Stimulated activated CD8-positive, alpha-beta memory T cell treated with anti-CD3 and anti-CD28 coated beads, Interleukin-2, amount 100 ng/mL, for 1 hour (primary cell): ENCODE data around the gene CHST4.
"Not testable (repeated sequence)": the region's sequence is repeated elsewhere in the genome, so short reads cannot be mapped to it uniquely, and the experiment has no call there.

Experiments
- DNase-seq, 2 donors: peaks; one replicate each; pipeline ENCODE4 v3.0.0-alpha.2; 2020; ENCODE audit warnings: low read depth in 2 of 2

Gene CHST4

DNA sequence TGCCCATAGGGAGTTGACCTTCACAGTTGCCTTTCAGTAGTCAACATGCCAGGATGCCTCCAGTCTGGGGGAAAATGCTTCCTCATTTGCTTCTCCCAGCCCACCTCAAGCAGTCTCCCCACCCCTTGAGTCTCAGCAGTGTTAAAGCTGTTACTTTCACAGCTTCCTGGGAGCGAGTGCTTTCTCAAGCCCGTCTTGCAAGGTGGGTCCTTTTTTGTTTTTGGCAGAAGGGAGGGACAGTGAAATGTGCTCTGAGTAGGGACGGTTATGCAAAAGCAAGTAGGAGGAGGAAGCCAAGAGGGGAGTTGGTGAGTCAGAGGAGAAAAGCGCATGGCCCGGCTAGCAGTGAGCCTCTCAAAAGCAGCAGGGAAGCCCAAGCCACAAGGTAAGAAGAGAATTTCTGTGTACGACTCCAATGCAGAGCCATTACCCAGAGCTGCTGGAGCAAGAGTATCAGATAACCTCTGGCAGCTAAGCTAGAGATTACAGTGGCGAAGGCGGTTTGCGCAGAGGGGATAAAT is at the start of gene CHST4:
CHST4 (plus strand) TSS at position 316 of the 521 bp plus-strand sequence. CDS start 10,252 bp downstream, outside the sequence.
- DNase-seq, result no peak

DNA sequence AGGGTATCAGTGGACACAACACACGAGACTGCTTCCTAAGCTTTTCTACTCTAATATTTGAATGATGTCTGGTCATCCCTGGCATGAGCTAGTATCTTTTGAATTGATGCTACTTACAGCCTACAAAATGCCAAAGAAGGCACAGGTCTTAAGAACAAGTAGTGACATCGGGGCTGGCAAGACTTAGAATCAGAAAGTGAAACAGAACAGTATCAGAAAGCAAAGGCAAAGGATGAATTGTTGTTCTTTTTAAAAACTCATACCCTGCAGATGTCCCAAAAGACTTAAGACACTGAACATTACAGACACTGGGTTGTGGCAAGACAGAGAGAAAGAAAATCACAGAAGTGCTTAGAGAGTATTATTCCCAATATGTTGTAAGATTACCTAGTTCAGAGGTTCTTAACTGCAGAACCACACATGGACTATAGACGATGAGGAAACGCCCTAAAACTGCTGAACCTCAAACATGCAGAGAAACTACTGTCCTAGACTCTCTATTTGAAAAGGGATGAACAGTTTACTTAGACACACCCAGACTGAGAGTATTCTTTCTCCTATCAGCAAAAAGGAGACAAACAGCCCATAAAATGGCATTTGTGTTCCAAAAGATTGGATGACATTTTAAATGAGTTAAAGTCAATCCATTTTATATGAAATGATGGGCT is 49.6 kb upstream of the CHST4 start:
- DNase-seq, result no peak

DNA sequence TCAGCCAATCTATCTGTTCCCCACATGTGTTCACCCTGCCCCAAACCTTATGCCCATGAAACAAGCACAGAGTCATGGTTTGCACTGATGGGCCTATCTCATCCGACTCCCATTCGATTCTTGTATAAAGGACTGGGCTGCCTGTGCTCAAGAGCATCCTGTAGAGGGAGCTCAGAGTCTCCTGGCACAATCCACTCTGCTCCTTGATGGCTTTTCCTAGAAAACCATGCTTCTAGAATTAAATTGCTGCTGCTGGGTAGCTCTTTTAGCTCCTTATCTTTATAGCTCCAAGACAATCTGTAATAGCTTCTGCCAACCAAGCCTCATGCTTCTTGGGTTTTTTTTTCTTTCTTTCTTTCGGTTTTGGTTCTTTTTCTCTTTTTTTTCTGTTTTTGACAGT is 46.8 kb upstream of the CHST4 start:
- DNase-seq, result no peak

DNA sequence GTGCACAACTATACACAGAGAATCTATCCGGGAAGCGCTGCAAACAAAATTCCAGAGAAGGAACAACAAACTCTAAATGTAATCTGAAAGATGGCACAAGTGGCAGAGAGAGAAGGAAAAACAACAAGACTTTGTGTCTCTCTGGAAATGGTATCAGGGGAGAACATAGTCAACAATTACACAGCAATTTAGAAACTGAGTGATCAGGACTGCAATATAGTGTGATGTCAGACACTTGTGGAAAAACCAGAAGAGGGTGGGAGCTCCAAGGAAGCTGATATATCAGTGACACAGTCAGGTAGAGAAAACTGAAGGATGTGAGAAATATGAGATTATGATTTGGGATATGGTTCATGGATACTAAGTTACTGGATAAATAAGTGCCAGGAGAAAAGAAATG is 45.3 kb upstream of the CHST4 start:
- DNase-seq, result no peak

DNA sequence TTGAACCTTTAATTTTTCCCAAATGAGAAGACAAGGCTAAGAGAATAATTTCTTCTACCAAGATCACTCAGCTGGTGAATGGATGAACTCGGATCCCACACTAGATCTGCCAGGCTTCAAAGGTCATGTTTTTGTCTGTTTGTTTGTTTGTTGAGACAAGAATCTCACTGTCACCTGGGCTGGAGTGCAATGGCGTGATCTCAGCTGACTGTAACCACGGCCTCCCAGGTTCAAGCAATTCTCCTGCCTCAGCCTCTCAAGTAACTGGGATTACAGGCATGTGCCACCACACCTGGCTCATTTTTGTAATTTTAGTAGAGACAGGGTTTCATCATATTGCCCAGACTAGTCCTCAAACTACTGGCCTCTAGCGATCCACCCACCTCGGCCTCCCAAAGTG is 43.7 kb upstream of the CHST4 start:
- no peak for DNase-seq

DNA sequence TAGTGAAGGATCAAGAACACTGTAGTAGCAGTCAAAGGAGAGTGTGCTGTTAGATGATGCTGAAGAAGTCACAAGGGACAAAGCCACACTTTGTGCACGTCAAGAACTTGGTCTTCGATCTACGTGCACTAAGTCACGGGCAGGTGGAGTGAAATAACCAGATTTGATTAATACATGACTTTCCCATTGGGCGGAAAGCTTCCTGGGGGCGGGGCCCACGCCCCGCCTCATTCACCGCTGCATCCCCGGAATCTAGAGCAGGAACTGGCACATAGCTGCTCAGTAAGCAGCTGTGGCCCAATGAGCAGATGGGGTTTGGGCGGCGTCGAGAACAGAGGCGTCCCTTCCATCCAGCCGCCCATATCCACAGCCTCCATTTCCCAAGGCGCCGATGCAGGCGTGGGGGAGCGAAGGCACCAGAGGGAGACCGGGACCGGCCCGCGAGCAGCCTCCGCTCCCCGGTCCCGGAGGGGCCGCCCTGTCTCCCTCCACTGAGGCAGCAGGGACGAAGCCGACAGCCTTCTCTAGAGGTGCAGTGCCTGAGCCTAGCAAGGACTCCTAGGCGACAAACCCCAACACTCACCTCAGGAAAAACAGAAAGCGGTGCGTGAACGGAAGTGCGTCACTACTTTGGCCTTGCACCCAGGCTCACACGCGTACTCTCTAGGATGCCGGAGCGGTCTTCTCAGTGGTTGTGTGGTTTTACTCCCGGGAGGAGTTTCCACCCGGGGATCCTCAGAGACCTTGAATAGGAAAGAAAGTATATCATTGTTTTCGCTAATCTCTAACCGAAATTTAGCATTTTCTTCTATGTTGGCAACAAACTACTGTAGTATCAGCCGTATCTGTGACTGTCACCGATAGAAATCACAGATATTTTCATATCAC is 42.0 kb upstream of the CHST4 start:
- peak; percentile 53 to 59 for DNase-seq

DNA sequence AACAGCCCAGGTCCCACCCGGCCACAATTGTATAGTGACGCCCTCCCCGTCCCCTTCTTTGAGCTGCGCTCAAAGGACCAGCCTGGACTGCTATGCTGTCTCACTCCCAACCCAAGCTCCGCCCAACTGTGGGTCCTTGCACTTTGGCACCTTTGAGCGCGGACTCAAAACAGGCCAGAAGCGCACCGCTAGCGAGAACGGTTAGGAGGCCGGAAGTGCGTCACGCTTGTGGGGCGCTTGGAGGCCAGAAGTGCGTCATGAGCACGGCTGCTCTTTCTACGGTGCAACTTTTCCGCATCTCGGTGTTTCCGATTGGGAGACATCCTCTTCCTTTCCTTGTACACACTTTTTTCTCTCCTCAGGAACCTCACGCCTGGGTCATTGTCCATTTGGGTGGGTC is 37.1 kb upstream of the CHST4 start, which contains the start of gene ZNF19:
ZNF19 (minus strand) TSS at position 203 of the 400 bp plus-strand sequence. CDS start 7,210 bp downstream, outside the sequence.
- no peak for DNase-seq

DNA sequence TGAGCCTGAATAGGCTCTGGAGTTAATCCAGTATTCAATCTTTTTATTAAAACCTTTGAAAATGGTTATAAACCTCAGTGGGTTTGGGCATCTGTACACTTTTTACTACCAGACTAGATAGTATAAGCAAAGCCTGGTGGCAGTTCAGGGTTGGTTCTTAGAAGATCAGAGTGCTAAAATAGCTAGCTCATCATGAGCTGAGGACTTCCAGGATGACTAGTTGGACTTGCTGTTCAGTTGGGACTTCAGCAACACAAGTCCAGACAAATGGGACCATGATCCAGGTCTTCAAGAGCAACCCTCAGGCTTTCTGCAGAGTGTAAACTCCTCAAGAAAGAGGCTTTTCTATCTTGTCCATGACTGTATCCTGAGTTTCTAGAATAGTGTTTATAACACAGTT is 35.9 kb upstream of the CHST4 start:
- DNase-seq, result no peak

DNA sequence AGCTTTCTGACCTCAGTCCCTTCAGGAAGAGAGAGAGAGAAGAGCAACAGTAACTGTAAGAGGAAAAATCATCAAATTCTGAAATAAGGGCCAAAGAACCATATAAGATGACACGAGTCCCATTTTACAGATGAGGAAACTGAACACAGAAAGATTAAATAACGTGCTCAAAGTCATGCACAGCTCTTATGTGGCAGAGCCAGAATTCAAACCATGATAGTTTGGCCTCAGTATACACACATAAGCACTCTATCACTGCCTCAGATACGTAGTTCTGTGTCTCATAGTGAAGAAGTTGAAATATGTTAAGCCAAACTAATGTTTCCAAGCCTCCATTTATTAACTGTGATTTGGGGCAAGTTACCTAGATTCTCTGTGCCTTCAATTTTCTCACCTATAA is 35.2 kb upstream of the CHST4 start:
- no peak for DNase-seq

DNA sequence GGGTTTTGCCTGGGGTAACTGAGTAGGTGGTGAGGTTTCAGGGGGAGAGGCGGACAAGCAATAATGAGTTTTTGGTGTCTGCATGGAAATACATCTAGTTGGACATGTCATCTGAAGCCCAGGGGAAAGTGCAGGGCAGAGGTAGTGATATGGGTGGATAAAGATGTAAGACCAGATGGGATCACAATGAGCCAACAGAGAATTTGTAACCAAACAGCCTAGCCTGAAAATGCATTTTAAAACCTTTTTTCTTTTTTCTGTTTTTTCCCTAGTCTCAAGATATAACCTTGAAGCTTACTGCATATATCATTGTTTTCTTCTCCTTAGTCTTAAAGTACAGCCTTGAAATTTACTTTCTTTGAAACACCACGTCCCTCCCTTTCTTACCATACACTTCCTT is 33.4 kb upstream of the CHST4 start:
- no peak for DNase-seq

DNA sequence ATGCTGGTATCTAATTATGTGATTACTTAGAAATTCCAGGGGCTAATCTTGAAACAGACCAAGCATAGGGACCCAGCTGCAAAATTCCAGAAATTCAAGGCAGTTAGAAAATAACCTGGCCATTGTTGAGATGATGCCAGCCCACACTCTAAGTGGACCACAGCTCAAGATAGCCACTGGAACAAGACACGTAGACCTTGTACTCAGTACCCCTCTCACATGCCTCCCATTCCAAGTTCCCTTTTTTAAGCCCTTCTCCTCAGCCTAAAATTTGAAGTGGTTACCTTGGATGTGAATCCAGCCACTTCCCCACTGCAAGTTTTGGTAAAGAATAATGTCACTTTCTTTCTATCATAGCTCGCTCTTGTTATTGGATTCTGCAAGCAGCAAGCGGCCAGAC is 33.0 kb upstream of the CHST4 start:
- DNase-seq, result no peak

DNA sequence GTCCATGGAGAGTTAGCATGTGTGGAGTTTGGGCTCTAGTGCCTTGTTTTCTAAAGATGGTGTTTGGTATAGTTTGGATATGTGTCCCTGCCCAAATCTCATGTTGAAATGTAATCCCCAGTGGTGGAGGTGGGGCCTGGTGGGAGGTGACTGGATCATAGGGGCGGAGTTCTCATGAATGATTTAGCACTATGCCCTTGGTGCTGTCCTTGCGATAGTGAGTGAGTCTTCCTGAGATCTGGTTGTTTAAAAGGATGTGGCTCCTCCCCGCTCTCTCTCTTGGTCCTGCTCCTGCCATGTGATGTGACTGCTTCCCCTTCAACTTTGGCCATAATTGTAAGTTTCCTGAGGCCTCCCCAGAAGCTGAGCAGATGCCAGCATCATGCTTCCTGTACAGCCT is 28.2 kb upstream of the CHST4 start:
- DNase-seq, result no peak

DNA sequence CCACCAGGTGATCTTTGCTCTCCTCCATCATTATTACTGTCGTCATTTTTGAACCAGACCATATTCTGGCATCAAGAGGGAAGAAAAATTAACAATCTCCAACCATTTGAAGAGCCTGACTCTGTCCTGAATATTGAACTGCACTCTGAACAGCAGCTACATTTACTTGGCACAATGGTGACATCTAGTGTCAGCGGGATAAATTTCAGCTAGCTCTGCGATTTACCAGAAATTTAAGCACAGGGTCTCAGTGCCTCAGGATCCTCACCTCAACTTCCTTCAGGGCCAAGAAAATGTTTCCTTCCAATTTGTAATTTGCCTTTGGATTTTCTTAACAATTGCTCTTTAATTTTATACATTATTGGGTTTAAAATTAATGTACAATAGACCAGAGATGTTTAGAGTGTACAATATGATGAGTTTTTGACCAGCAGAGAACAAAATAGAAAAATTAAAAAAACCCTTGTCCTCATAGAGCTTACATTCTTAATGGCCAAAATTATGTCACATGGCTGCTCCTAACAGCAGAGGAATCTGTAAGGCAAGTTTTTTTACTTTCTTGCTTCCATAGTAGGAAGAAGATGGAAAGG is 26.4 kb upstream of the CHST4 start:
- peak in 1 of 2 donors; percentile 10 for DNase-seq

DNA sequence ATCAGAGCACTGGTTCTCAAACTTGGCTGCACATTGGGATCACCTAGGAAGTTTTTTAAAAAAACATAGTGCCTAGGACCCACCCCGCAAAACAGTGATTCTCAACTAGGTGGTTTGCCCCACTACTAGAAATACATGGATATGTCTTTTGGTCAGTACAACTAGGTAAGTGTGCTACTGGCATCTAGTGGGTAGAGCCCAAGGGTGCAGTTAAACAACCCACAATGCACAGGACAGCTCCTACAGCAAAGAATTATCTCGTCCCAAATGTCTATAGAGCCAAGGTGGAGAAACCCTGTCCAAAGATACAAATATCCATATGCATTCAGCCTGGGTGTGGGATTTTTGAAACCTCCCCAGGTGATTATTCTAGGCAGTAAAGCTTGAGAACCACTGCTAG is 25.3 kb upstream of the CHST4 start:
- no peak for DNase-seq

DNA sequence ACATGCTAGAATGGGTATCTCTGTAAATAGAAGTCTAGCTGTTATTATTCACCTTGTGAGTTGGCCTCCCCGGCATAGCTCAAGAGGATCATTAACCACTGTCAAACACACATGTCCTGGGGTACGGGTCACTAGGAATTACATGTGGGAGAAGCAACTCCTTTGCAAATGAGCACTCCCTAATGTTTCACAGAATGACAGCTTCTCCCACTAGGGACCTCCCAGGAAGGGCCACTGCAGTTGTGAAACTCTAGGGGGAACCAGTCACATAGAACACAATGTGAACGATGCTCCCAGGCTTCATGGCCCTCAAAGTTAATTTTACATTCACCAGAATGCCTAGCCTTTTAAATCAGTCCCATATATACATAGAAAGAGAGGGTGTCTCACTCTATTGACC is 24.7 kb upstream of the CHST4 start:
- no peak for DNase-seq

DNA sequence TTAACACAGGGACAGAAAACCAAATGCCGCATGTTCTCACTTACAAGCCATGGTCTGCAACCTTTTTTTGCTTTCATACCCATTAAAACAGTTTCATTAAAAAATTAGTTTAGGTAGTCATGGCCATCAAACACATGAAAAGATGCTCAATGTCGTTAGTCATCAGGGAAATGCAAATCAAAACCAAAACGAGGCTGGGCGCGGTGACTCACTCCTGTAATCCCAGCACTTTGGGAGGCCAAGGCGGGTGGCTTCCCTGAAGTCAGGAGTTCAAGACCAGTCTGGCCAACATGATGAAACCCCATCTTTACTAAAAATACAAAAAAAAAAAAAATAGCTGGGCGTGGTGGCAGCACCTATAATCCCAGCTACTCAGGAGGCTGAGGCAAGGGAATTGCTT is 22.2 kb upstream of the CHST4 start:
- not testable (repeated sequence) for DNase-seq

DNA sequence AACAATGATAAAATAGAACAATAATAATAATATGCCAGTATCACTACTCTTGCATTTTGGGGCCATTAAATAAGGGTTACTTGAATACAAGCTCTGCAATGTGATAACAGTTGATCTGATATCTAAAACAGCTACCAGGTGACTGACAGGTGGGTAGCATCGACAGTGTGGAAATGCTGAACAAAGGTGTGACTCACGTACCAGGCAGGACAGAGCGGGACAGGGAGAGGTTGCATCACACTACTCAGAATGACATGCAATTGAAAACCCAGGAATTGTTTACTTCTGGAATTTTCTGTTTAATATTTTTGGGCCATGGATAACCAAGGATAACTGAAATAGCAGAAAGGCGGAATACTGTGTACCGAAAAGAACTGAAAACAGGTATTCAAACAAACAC is 21.3 kb upstream of the CHST4 start:
- DNase-seq, result no peak

DNA sequence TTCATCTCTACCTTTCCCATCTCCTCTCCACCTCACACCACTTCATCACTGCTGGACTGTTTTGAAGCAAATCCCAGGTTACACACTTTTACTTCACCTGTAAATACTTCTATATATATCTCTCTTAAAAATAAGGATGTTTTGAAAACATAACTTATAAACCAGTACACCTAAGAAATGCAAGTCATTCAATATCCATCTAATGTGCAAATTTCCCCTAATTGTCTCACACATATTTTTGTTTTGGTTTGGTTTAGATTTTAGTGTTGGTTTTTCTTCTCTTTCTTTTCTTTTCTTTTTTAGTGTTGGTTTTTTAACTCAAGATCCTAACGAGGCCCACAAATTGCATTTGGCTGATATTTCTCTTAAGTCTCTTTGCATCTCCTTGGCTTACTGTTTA is 19.2 kb upstream of the CHST4 start:
- DNase-seq, result no peak

DNA sequence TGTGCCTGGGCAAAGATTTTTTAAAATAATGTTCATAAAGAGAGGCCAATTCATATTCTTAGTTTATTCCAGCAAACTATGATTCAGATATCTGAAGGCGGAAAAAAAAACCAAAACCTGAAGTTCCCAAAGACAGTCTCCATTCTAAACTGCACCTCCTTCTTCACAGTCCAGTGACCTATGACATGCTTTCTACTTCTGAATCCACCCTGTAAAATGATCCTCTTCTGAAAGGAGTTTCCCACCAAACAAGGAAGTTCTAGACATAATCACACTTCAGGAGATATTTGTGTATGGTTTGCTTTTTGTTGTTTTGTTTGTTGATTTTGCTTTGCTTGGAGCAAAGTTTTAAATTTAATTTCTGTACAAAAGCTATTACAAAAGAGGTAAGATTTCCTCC is 12.9 kb upstream of the CHST4 start:
- DNase-seq, result no peak

DNA sequence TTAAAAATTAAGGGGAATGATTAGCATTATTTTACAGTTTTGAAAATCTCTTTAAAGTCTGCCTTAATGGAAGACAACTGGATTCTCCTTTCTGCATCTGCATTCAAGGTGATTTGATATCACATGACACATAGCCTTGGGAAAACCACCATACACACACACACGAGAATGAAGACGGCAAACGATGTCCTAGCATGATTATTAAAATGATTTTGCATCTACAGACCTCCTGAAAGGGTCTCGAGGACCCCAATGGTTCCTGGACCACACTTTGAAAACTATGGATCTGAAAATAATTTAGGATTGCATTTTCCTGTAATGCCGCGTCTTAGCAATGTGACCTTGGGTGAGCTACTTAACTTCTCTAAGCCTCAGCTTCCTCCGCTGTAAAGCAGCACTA is 11.8 kb upstream of the CHST4 start:
- no peak for DNase-seq

DNA sequence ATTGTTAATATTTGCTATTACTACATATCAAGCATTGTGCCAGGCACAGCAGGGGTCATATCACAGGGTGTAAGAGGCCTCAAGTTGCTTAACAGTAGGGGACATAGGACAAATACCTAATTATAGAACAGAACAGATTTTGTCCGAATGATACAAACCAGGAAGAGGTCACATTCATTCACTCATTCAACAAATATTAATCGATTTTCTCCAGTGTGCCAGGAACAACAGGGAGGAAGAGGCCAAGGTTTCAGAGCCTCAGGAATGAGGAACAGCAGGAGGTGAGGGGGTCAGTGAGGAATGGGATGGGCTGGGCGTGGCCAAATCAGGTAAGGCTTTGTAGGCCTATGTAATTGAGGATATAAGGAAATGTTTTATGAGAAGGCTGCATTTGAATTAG is 11.2 kb upstream of the CHST4 start:
- no peak for DNase-seq

DNA sequence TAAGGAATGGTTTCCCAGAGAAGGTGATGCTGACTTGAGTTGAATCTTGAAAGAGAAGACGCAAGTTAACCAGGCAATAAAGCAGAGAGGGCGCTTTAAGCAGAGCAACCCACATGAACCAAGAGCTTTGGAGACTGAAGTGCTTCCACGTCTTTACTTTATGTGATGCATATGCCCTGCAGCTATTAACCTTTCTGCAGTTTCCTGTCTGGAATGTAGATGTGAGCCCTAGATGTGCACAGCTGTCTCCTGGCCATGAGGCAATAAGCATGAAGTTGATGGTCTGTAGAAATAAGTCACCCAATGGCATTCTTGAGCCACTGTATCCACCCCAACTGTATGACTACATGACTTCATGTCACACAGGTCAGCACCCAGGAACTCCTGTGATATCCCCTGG is 5.7 kb upstream of the CHST4 start:
- no peak for DNase-seq
